ENCODE data around the gene PDLIM5.
"Not testable (repeated sequence)": the region's sequence is repeated elsewhere in the genome, so short reads cannot be mapped to it uniquely, and the experiment has no call there.

The PDLIM5 gene

DNA sequence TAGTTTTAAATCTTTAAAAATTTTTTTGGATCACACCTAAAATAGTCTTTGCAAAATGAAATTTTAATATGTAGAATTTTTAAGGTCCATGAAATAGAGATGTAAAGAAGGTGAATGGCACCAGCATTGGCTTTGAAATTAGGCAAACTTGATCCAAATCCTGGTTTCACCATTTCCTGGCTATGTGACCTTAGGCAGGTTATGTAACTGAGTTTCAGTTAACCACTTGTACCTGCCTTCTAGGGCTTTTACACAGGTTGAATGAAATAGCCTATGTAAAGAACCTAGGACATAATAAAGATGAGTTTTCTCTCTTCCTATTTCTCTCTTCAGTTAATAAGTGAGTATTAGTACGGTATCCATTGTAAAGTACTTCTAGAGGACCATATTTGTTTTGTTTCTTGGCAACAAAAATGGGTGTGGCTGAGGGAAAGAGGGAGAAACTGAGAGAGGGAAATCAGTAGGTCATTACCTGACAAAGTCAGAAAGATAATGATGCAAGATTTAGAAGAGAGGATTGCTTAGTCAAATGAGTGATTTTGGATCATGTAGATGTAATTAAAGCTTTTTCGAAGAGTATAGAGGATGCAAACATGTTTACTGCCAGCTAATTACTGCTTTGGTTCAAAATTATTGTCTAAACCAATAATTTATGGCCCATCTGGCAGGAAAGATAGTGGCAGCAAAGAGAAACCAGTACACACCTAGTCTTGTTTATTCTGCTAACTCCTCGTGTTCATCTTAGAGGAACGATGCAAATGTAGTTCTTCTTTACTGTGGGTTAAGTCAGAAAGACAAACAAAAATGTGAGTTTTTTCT lies 81.9 kb downstream of the PDLIM5 start:
- DNase-seq = no peak

DNA sequence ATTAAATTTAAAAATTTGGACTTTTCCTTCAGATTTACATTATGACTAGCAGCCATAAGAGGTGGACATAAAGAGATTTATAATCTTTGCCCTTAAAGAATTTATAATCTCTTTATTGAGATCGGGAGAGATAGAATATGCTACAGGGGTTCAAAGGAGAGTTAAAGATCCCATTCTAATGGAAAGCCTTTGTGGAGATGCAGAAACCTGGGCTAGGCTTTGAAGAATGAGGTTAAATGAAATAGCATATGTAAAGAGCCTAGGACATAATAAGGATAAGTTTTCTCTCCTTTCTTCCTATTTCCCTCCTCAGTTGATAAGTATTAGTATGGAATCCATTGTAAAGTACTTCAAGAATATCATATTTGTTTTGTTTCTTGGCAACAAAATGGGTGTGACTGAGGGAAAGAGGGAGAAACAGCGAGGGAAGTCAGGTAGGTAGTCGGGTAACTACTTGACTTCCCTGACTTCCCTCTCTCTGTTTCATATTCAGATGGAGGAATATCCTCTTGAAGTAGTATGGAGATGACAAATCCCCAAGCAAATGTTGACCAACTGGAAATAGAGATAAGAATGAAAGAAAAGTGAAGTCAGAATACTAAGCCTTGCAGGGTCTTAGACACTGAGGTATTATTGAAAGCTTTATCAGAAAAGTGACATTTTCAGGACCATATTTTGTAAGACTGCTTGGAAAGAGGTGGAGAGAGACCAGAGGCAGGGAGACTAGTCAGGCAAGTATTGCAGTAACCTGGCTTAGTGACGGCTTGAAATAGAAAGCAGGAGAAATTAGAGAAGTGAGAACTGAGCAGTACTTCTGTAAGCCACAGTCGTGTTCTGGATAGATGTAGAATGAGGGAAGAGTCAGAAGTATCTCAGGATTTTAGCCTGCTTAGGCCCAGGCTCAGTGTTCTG lies 82.9 kb downstream of the PDLIM5 start:
- no peak for DNase-seq

DNA sequence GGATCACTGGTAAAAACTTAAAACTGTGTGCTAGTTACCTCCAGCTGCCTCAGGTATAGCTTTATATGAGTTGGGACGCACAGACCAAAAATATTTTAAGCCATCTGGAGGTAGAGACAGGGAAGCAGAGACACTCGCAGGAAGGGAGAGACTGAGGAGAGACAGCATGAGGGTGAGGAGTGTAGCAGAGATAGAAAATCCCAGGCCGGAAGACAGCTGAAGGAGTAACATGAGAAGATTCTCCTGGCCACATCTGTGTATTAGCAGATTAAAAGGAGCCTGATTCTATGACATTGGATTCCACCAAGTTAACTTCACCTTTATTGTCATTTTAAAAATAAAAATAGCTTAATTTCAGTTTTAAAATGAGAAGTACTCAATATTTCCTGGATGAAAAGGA lies 84.3 kb downstream of the PDLIM5 start:
- DNase-seq = no peak

DNA sequence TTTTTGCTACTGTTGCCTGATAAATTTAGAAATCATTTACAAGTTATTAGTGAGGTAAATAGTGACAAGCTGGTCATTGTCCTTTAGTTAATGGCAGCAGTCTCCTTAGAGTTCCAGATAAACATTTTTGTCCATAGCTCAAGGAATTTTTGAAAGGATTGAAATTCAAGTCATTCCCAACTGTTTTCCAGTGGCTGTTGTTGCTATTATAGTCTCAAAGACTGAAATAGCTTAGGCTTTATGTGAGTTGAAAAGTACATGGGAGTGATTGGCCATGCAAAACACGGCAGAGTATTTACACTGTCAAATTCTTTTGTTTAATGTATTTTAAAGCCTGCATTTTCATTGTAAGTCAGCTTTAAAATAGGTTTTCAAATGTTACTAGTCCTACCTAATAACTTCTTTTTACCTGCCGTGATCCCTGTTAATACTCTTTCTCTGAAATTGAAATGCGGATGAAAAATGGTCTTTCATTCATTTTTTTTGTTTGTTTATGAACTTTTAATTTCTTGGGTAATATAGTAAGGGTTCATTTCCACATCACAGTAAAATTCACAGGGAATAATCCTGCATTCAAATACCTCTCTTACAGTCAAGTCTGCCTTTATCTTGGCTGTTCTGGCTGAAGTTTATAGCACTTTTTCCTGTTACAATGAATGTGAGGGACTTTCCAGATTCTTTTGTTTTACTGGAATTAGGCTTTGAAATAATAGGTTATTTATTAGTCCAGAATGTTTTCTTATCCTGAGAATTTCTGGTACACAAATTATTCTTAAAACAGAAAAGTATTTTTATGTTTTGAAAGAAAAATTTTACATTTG lies 85.1 kb downstream of the PDLIM5 start:
- no peak for DNase-seq

DNA sequence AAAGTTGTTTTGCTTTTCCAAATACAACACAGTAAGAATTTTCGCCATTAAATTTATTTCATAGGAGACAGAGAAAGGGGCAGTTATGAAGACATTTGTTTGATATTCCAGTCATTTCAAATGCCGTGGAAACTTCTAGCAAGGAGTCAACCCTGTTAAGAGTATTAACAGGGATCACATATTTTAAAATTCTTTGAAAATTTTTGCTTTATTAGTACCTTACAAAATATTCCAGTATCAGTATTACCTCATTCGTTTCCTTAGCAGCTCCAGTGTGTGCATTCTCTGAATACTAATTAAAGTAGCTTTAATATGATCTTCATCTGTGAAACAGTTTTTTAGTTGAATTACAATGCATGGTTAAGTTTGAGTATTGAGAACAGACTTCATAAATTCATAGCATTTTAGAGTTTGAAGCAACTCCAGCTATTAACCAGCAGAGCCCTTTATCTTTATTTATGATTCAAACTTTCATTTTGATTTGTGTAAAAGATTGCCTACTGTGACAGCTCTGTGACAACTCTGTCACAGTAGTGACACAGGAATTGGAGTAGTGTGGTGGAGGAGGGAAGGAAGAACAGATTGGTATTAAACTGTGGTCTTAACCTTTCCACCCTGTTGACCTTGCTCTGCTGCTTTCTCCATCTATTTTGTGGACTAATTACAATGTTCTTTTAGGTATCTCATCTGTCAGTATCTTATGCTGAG lies 86.3 kb downstream of the PDLIM5 start:
- no peak for DNase-seq

DNA sequence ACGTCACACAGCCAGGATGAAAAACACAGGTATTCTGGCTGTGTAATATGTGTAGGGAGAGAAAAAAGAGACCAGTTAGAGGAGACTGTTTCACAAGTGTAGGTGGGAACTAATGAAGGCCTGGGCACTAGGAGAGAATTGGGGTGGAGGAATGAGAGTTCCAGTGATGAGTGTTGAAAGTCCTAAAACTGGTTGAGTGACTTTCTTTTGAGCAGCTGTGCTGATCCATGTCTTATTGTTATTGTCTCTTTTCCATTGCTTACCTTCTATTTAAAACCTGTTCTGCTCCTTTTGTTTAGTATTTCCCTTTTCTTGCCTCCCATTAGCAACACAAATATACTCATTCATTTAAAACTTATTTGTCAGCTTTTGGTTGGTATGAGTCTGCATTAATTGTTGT lies 88.7 kb downstream of the PDLIM5 start:
- no peak for DNase-seq

DNA sequence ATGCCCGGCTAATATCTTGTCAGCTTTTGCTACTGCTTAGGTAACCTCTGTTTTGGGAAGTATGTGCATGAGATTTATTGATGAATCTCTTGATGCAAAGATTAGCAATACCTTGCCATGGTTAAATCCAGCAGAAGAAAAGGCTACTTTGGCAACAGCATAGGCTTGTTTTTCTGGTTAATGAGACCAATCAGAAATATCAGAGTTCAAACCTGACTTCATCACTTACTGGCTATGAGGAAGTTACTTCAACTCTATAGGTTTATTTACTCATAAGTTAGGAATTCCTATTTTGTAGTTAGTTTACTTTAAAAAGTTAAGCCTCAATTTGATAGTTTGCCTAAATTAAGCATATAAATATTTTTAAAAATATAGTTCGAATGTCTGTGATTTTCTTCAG lies 93.1 kb downstream of the PDLIM5 start:
- DNase-seq = no peak

DNA sequence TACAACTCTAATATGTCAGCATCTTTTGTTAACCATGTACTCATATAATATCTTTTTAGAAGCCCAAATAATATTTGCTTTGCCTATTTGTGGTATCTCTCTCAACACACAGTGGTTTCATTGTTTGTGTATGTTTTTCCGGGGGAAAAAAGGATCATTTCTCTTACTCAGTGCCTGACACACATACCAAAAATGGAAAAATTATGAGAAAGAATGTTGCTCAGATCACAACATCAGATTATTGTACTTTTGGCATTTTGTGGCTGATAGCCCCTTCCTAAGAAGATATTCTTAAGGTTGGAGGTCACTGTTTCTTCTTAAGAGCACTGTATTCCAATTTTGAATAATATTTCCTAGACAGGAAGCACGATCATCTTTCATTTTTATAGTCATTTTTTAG lies 93.6 kb downstream of the PDLIM5 start:
- DNase-seq = no peak

DNA sequence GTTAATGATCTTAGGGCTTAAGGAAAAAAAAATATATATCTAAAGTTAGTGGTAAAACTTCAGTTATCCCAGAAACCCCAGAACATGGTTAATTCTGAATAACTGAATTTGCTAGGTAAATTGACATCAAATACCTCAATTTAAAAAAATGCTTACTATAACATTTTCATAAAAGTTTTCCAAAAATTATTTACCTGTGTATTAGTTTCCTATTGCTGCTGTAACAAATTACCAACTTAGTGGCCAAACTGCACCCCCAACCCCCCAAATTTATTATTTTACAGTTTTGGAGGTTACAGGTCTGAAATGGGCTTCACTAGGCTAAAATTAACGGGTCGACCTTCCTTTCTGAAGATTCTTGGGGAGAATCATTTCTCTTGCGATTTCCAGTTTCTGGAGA lies 95.2 kb downstream of the PDLIM5 start:
- DNase-seq = no peak

DNA sequence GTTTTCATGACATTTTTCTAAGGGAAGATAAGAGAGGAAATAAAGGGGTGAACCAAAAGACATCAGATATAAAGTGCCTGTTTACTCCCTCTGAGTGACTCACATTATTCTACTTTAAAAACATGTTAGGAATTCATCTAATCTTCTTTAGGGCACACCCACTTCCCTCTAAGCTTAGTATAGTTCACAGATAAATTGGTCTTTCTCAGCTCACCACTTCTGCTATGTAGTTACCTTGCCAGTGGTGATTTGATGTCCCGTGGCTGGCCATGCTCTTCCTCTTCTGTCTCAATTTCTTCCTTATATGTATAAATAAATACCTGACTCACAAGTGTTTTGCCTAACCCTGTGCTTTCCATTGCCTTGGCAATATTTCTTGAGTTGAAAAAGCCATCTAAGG lies 96.8 kb downstream of the PDLIM5 start:
- DNase-seq = no peak

DNA sequence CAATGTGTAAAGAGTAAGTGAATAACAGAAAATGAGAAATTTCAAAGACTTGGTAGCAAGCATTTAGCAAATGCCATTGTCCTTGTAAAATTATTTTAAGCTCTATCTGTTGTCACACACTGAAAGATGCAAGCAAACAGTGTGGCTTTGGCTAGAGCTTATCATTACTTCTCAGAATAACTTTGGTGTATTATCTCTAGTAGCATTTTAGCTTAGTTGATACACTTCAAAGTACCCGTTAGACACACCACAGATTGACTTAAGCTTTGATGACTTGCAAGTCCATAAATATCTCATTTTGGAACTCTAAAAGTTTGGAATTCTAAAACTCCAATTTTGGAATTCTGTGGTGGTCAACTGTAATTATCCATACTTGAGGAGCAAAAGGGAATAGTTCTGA lies 98.6 kb downstream of the PDLIM5 start:
- DNase-seq = no peak

DNA sequence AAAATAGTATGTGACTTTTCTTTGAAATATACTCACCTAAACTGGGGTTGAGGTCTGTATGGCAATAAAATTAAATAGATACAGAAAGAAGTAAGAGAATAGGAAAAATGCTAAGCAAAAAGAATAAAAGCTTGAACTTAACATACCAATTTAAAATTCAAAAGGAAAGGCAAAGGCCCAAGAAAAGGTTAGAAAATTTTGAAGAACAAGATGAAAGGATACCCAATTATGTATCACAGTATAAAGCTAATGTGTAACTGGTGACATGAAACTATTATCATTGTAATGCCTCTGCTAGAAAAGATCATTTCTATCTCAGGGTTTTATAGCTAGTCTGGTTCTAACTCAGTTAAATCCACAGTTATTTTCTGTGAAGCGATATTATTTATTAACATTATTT lies 99.1 kb downstream of the PDLIM5 start:
- DNase-seq = no peak

DNA sequence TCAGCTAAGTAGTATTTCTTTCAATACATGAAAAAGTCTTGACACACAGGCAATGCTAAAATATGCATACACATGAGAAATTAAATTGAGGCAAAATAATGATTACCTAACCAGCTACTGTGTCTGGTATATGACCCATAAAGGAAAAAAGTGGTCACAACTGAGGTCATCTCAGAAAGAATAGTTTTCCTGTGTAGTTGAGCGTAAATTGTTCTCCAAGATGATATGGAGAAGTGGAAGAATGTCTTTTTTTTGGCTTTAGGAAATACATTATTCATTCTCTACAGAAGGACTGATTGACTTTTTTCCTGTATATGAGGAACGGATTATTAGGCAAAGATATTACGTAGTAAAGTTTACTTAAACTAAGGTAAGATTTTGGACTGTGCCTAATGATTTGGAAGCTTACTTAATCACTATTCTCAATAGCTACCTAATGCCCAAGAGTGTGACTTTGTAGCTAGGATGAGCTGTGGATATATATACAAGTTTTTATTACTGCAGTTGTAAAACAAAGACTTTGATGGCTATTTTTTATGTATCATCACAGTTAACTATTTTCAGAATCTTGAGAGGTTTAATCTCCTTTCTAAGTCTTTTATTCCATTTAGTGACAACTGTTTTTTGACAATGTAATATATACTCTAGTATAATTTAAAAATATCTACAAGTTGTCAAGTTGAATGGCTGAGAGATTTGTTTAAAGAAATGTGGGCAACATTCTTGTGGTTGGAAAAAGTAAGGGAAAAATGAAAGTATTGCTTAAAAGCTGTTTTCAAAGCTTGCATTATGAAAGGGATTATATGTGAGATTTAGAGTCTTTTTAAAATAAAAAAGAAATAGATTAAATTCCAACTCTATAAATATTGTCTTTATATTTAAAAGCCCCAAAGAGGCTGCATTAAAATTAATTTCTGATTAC lies 100.2 kb downstream of the PDLIM5 start:
- no peak for DNase-seq

DNA sequence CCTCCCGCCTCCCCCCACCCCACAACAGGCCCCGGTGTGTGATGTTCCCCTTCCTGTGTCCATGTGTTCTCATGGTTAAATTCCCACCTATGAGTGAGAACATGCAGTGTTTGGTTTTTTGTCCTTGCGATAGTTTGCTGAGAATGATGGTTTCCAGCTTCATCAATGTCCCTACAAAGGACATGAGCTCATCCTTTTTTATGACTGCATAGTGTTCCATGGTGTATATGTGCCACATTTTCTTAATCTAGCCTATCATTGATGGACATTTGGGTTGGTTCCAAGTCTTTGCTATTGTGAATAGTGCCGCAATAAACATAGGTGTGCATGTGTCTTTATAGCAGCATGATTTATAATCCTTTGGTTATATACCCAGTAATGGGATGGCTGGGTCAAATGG lies 104.3 kb downstream of the PDLIM5 start:
- DNase-seq = not testable (repeated sequence)

DNA sequence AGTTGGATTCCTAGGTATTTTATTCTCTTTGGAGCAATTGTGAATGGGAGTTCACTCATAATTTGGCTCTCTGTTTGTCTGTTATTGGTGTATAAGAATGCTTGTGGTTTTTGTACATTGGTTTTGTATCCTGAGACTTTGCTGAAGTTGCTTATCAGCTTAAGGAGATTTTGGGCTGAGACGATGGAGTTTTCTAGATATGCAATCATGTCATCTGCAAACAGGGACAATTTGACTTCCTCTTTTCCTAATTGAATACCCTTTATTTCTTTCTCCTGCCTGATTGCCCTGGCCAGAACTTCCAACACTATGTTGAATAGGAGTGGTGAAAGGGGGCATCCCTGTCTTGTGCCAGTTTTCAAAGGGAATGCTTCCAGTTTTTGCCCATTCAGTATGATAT lies 105.9 kb downstream of the PDLIM5 start:
- DNase-seq = not testable (repeated sequence)

DNA sequence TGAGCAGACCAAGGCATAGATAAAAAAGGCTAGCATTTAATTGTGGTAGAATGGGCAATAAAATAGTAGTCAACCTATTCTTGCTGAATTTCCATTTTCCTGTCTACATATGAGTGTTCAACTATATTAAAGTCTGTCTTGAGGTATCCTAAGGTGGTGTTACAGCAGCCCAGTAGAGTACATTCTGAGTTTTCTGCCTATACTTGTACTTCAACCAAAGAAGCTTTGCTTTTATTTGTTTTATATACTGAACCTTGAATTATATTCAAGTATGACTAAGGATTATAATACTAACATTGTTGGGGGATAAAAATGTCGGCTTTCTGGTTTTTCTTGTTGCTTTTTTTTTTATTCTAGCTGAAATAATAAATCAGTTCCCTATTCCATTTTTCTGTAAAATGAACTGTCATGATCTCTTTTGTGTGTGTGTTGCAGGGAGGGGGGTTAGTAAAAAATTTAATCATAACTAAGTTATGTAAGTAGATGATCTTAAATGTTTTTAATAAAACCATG lies 106.7 kb downstream of the PDLIM5 start:
- no peak for DNase-seq

DNA sequence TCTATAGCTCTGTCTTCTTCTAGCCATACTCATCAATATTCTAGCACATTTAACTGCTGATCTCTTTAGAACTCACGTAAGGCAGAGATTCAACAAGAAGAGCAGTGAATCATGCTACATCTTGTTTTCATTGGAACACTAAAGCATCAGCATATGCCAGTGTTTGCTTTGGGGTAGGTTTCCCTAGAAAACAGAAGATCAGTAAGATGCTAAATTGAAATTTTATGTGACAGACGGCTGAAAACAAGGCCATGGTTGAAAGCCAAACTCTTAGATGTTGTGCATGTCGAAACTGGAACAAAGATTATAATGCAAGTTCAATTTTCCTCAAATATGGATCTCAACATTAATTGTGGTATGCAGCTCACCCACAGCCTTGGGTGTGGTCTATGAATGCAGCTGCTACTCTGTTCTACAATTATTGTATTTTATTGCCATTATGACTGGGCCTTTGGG lies 107.6 kb downstream of the PDLIM5 start:
- no peak for DNase-seq

DNA sequence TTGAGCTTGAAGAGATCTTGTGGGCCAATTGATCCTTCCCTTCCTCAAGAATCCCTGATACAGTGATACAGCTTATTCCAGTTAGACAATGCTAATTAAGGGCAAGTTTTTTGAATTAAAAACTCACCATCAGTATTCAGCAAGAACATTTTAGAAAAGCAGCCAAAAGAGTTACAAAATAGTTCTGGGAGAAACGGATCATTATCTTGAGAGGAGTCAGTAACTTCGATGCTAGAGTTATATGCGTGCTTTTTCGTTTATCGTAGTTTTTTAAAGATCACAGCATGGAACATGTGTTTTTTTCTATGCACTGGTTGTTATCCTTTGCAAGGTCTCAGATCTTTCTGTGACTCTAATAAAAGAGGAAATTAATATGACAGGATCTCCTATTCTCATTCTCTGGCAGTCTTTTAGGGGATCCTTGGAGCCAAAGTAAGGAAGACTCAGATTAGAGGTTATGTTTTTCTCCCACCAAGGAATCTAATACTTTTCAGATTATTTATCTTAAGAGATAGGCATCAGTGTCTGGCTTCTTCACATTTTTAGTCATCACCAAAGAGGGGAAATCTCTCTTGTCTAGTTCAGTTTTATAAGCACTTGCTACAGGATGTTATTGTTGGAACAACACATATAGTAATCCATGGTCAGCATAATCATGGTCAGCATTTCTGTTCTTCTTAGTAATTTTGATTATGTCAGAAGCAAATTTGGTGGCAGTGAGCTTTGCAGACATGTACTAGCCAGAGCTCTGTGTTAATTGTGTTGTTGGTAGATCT lies 109.7 kb downstream of the PDLIM5 start:
- no peak for DNase-seq

DNA sequence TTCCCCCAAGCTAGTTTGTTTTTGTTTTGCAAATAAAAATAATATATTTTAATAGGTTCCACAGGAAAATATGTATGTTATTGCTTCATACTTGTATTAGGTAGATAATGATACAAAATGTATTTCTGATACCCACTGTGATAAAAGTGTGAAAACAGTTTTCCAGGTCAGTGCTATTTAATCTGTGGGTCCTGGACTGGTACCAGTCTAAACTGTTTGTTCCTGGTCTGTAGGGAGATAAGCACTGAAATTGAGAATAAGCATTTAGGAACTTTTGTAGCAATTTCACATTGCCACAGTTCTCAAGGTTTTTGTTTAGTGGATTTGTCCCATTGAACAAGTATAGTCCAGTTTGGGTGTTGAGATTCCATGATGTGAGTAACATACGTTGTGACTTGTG lies 110.5 kb downstream of the PDLIM5 start:
- DNase-seq = no peak

DNA sequence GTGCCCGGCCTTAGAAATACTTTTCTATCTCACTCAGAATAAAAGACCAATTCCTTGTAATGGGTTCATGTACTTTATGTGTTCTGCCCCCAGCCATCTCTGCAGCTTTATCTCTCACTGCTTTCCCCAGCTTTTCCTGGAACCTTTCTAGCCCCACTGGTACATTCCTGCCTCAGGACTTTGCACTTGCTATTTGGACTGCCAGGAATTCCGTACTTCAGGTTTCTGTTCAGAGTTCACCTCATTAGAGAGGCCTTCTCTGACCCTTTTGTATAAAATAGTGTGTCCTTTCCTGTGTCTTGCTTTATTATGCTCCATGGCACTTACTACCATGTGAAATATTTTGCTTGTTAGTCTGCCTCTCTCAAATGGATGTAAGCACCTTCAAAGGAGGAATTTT lies 112.5 kb downstream of the PDLIM5 start:
- no peak for DNase-seq

Measured in NCI-H1694 treated with DMSO at 0.1 percent for 48 hours (cell line).